DND-41 (cell line): ENCODE measurements around the gene PTPRN2.
"Not testable (repeated sequence)": the region's sequence is repeated elsewhere in the genome, so short reads cannot be mapped to it uniquely, and the experiment has no call there.

Source experiments
- ATAC-seq: fragments of 200-7000 bp; cut with Tn5 transposase; 3 replicates; pipeline ENCODE4 v1.9.1; 2021; ENCODE audit warnings: low read depth; ENCODE audit not compliant: insufficient read depth
- DNase-seq: peaks from one replicate; pipeline ENCODE4 v3.0.0-alpha.2; 2020
- H2AFZ ChIP-seq: 2 replicates; pipeline ENCODE4 v1.6.0; 2012; ENCODE audit warnings: low read depth, low read length
- H3K27ac ChIP-seq: 2 replicates; pipeline ENCODE4 v1.5.1; 2012; ENCODE audit warnings: low read length, inconsistent platforms
- H3K27me3 ChIP-seq: fragments of 200-600 bp; sonication (generic); 2 replicates; pipeline ENCODE4 v1.6.0; 2012; ENCODE audit warnings: low read length, mild to moderate bottlenecking, inconsistent platforms; ENCODE audit not compliant: insufficient read depth, poor library complexity
- H3K36me3 ChIP-seq: 2 replicates; pipeline ENCODE4 v1.5.1; 2012; ENCODE audit warnings: low read length, inconsistent platforms; ENCODE audit not compliant: insufficient read depth
- H3K4me1 ChIP-seq: 2 replicates; pipeline ENCODE4 v1.5.1; 2012; ENCODE audit warnings: mild to moderate bottlenecking, low read length; ENCODE audit not compliant: insufficient read depth
- H3K4me2 ChIP-seq: 2 replicates; pipeline ENCODE4 v1.6.0; 2012; ENCODE audit warnings: mild to moderate bottlenecking, moderate library complexity, low read length, inconsistent platforms; ENCODE audit not compliant: insufficient read depth
- H3K4me3 ChIP-seq, 2 experiments: fragments of 200-600 bp in 1 of 2; shearing (Covaris generic) in 1 of 2; 2 replicates each; pipeline ENCODE4 v1.5.1; 2012 to 2016; ENCODE audit warnings: inconsistent platforms in 2 of 2, low read length in 2 of 2, mild to moderate bottlenecking in 2 of 2, low read depth in 1 of 2, moderate library complexity in 1 of 2
- H3K79me2 ChIP-seq: 2 replicates; pipeline ENCODE4 v1.6.0; 2012; ENCODE audit warnings: low read length, inconsistent platforms; ENCODE audit not compliant: insufficient read depth
- H3K9ac ChIP-seq: 2 replicates; pipeline ENCODE4 v1.6.0; 2012; ENCODE audit warnings: low read depth, mild to moderate bottlenecking, inconsistent platforms, low read length, moderate library complexity
- H3K9me3 ChIP-seq: 2 replicates; pipeline ENCODE4 v1.5.1; 2012; ENCODE audit warnings: low read length, moderate library complexity, mild to moderate bottlenecking, inconsistent platforms; ENCODE audit not compliant: insufficient read depth, severe bottlenecking
- H4K20me1 ChIP-seq: 2 replicates; pipeline ENCODE4 v1.6.0; 2012; ENCODE audit warnings: low read length; ENCODE audit not compliant: insufficient read depth
- CTCF ChIP-seq: IDR thresholded peaks from 2 replicates; pipeline ENCODE4 v1.5.1; 2012; ENCODE audit warnings: borderline replicate concordance, low read length, moderate library complexity, mild to moderate bottlenecking; ENCODE audit not compliant: poor library complexity, severe bottlenecking; ENCODE audit errors: extremely low read depth
- EZH2 ChIP-seq: IDR thresholded peaks from 3 replicates; pipeline ENCODE4 v1.6.1; 2012; ENCODE audit warnings: borderline replicate concordance, low read depth, mild to moderate bottlenecking, moderate library complexity, low read length, inconsistent platforms; ENCODE audit not compliant: severe bottlenecking

The PTPRN2 gene

GRCh38 chr7:158535079-158535478 lies 52.5 kb downstream of the PTPRN2 start:
- H3K9ac ChIP-seq: no peak overlapping the region
- H2AFZ ChIP-seq: no peak overlapping the region
- H3K79me2 ChIP-seq: no peaks in the 10 kb centered on the region
- ATAC-seq (no peak), DNase-seq (no peak)
- no peak for TF ChIP-seq EZH2
- TF ChIP-seq CTCF: no peak
- no peaks in the 10 kb centered on the region for H3K9me3 ChIP-seq
- H3K27me3 ChIP-seq: no peaks in the 10 kb centered on the region
- H3K4me1 ChIP-seq: no peaks in the 10 kb centered on the region
- H3K4me2 ChIP-seq: no peak overlapping the region
- H3K36me3 ChIP-seq: no peaks in the 10 kb centered on the region
- no peaks in the 10 kb centered on the region for H4K20me1 ChIP-seq
- no peak overlapping the region for H3K27ac ChIP-seq
- no peak overlapping the region for H3K4me3 ChIP-seq

DNA sequence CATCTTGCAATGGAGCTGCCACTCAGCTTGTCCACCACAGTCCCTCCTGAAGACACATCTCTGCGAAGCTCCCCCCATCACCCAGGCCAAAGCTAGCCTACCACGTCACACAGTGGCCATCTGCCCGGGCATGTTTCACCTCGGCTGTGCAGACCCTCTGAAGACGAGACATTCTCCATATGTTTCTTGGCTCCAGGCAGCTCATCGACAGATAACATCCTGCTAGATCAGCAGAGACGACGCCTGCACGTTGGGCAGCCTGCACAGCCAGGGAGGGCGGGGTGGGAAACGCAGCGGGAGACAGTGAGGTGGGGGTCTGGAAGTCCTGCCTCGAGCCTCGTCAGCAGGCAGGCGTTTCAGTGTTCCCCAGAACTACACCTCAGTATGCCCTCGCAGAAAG lies 53.0 kb downstream of the PTPRN2 start:
- no peak overlapping the region for H3K4me2 ChIP-seq
- no peaks in the 10 kb centered on the region for H3K9me3 ChIP-seq
- no peaks in the 10 kb centered on the region for H3K79me2 ChIP-seq
- ATAC-seq (no peak), DNase-seq (no peak)
- no peaks in the 10 kb centered on the region for H3K36me3 ChIP-seq
- no peaks in the 10 kb centered on the region for H3K27me3 ChIP-seq
- no peak overlapping the region for H2AFZ ChIP-seq
- no peak overlapping the region for H3K27ac ChIP-seq
- no peaks in the 10 kb centered on the region for H3K4me1 ChIP-seq
- no peak overlapping the region for H3K9ac ChIP-seq
- no peak for TF ChIP-seq CTCF
- no peak for TF ChIP-seq EZH2
- H4K20me1 ChIP-seq: no peaks in the 10 kb centered on the region
- no peak overlapping the region for H3K4me3 ChIP-seq

DNA sequence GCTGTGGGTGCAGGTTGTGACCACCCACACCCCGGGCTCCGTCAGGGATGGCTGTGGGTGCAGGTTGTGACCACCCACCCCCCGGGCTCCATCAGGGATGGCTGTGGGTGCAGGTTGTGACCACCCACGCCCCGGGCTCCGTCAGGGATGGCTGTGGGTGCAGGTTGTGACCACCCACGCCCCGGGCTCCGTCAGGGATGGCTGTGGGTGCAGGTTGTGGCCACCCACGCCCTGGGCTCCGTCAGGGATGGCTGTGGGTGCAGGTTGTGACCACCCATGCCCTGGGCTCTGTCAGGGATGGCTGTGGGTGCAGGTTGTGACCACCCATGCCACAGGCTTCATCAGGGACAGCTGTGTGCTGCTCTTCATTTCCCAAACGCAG lies 53.5 kb downstream of the PTPRN2 start:
- not testable (repeated sequence) for H3K4me1 ChIP-seq, H3K79me2 ChIP-seq, H2AFZ ChIP-seq, H4K20me1 ChIP-seq, H3K27me3 ChIP-seq, ATAC-seq, H3K9ac ChIP-seq, H3K27ac ChIP-seq, H3K4me3 ChIP-seq, H3K36me3 ChIP-seq, H3K9me3 ChIP-seq, H3K4me2 ChIP-seq, DNase-seq

GRCh38 chr7:158533386-158534133 lies 54.1 kb downstream of the PTPRN2 start:
- Histone ChIP-seq H3K4me1 (no peaks in the 10 kb centered on the region), H3K4me3 (no peak overlapping the region), H3K36me3 (no peaks in the 10 kb centered on the region), H3K9me3 (no peaks in the 10 kb centered on the region), H4K20me1 (no peaks in the 10 kb centered on the region), H3K27ac (no peak overlapping the region), H3K4me2 (no peak overlapping the region), H2AFZ (no peak overlapping the region), H3K27me3 (no peaks in the 10 kb centered on the region), H3K79me2 (no peaks in the 10 kb centered on the region), H3K9ac (no peak overlapping the region)
- DNase-seq (no peak), ATAC-seq (no peak)
- TF ChIP-seq EZH2 (no peak), CTCF (no peak)
